ENCODE measurements around the gene ZNF792.

- TF ChIP-seq EP300 (IDR thresholded peaks at IDR 0.05; ENCODE audit: borderline replicate concordance): no peak
- TF ChIP-seq TAF1 (IDR thresholded peaks at IDR 0.05; ENCODE audit: low read depth): no peak
- TF ChIP-seq NFIC (IDR thresholded peaks at IDR 0.05): no peak
- no peak for TF ChIP-seq ZBTB7A (IDR thresholded peaks at IDR 0.05; ENCODE audit: low read depth)
- no peak for TF ChIP-seq TEAD4 (IDR thresholded peaks at IDR 0.05)
- TF ChIP-seq REST (IDR thresholded peaks at IDR 0.05; ENCODE audit: low read depth): no peak
- no peak for TF ChIP-seq RAD21 (IDR thresholded peaks at IDR 0.05; ENCODE audit: low read depth)
Measured at GRCh38 chr19:34960940-34961679, 2.9 kb downstream of the ZNF792 start.
